ENCODE measurements around the gene HELZ2. TPM values are rescaled to one million over a fixed set of nuclear protein-coding genes. Genes with fewer than 3 reads are reported as not detected.

Gene HELZ2
- total RNA-seq, 1 donor from 2014 or later = 48.8 TPM

GRCh38 chr20:63586797-63587196 is 12.8 kb upstream of the HELZ2 start:
- no peak for TF ChIP-seq CTCF (conservative IDR thresholded peaks at IDR 0.05; ENCODE audit: low read depth, low read length)
- no peak for DNase-seq (ENCODE audit: low read depth)
- H3K4me3 ChIP-seq (ENCODE audit: low read depth, low read length) = no peak overlapping the region

GRCh38 chr20:63585616-63586565 is 11.9 kb upstream of the HELZ2 start:
- H3K4me3 ChIP-seq (ENCODE audit: low read depth, low read length) = no peak overlapping the region
- DNase-seq (ENCODE audit: low read depth) = no peak
- TF ChIP-seq CTCF (conservative IDR thresholded peaks at IDR 0.05; ENCODE audit: low read depth, low read length) = no peak

DNA sequence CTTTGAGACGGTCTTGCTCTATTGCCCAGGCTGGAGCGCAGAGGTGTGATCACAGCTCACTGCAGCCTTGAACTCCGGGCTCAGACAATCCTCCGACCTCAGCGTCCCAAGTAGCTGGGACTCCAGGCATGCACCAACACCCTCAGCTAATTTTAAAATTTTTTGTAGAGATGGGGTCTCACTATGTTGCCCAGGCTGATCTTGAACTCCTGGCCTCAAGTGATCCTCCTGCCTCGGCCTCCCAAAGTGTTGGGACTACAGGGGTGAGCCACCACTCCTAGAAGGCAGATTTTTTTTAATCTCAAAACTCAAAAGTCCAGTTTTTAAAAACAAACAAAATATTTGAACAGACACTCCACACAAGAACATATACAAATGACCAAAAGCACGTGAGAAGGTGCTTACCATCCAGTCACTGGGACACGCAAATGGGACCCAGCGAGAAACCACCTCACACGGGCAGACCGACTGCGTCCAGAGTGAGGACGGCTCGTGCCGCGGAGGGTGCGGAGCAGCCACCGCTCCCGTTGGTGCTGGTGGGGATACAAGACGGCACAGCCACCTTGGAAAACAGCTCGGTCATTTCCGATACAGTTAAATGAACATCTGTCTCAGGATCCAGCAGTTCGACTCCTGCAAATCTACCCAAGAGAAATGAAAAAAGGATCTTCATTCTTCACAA is 8.5 kb upstream of the HELZ2 start:
- TF ChIP-seq CTCF (conservative IDR thresholded peaks at IDR 0.05; ENCODE audit: low read depth, low read length) = no peak
- DNase-seq (ENCODE audit: low read depth) = no peak
- no peak overlapping the region for H3K4me3 ChIP-seq (ENCODE audit: low read depth, low read length)

- TF ChIP-seq CTCF (conservative IDR thresholded peaks at IDR 0.05; ENCODE audit: low read depth, low read length) = peak; percentile 80
- peak; percentile 29 for DNase-seq (ENCODE audit: low read depth)
- H3K4me3 ChIP-seq (ENCODE audit: low read depth, low read length) = no peak overlapping the region
Measured at GRCh38 chr20:63580796-63581461, 6.9 kb upstream of the HELZ2 start.

DNA sequence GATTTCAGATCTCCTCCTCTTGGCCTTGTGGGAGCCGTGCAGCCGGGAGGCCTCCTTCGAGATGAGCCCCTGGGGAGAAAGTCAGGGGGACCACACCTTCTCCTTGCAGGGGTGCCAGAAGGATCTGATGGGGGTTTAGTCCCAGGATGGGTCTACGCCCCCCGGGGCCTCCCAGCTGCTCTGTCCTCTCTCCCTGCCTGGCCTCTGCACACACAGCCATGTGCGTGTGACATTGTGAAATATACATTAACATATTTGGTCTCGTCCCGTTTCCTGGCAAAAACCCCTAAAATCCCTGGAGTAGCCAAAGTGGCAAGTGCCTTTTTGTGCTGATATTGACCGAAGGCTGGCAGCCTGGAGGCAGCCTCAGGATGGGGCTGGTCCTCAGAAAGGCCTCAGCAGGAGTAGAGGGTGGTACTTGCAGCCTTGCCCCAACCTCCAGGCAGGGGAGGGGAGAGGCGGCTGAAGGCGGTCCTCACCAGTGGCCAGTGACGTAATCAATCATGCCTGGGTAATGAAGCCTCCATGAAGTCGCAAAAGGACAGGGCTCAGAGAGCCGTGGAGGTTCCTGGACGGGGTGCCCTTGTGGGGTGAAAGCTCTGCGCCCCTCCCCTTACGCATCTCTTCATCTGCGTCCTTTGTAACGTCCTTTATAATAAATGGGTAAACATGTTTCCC is 5.1 kb upstream of the HELZ2 start:
- DNase-seq (ENCODE audit: low read depth) = no peak
- H3K4me3 ChIP-seq (ENCODE audit: low read depth, low read length) = no peak overlapping the region
- TF ChIP-seq CTCF (conservative IDR thresholded peaks at IDR 0.05; ENCODE audit: low read depth, low read length) = no peak

DNA sequence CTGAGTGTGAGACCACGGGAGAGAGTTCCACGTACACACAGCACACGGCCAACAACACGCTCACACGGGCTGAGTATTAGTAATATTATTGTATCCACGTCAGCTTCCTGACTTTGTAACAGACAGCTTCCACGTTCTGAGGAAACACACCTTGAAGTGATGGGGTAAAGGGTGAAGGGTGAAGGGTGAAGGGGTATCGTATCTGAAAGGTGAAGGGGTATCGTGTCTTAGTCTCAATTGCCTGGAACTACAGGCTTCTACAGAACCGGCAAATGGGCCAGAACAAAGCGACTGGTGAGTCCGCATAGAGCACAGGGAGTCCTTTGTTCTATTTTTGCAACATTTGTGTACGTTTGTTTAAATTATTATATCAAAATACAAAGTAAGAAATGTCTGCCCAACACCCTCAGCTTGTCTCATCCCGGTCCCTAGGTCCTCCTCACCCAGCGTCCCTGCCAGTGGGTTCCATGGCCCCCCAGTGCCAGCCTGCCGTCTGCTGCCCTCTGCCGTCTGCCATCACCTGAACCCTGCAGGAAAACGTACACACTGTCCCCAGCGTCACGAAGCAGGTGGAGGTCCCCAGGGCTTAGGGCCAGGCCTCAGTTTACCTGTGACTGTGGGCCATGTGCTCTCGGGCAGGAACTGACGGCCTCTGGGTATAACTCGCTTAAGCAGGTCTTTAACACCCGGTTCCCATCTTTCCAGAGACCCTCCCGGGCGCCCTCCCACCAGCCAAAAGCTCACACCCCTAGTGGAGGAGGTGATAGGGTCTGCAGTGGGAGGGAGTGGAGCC is 4.4 kb upstream of the HELZ2 start:
- no peak overlapping the region for H3K4me3 ChIP-seq (ENCODE audit: low read depth, low read length)
- DNase-seq (ENCODE audit: low read depth) = no peak
- no peak for TF ChIP-seq CTCF (conservative IDR thresholded peaks at IDR 0.05; ENCODE audit: low read depth, low read length)
